AG04450 (cell line): Measurements from ENCODE around the gene ZNF518B. TPM values are rescaled to one million over a fixed set of nuclear protein-coding genes. Genes with fewer than 3 reads are reported as not detected.

ENCODE experiments used
- CTCF ChIA-PET: fragments of 300-600, 350-600 bp; formaldehyde crosslinking; extraction: SDS; loops from one replicate; lab custom pipeline; 2022; ENCODE audit warnings: antibody characterized with exemption, inconsistent platforms; lab: Charles Lee
- POLR2A ChIA-PET: fragments of 350-600 bp; formaldehyde crosslinking; extraction: SDS; loops from one replicate; lab custom pipeline; 2021; ENCODE audit warnings: antibody characterized with exemption, inconsistent platforms; lab: Yijun Ruan, JAX
- DNase-seq: peaks from one replicate; pipeline ENCODE4 v3.0.0-alpha.2; 2011; ENCODE audit warnings: low read depth, low spot score
- H3K27ac ChIP-seq: one replicate; pipeline ENCODE4 v1.5.1; 2012; ENCODE audit warnings: low read depth, low read length, control low read depth
- H3K27me3 ChIP-seq: one replicate; pipeline ENCODE4 v1.6.0; 2012; ENCODE audit warnings: low read length; ENCODE audit not compliant: control insufficient read depth, insufficient read depth
- H3K4me3 ChIP-seq: 2 replicates; pipeline ENCODE4 v1.5.1; 2011; ENCODE audit warnings: mild to moderate bottlenecking, low read depth, low read length, control low read depth
- H3K9me3 ChIP-seq: 2 replicates; pipeline ENCODE4 v1.5.1; 2012; ENCODE audit warnings: low read length; ENCODE audit not compliant: control insufficient read depth, insufficient read depth
- polyA minus RNA-seq: library from RNA; depleted of rRNA, polyadenylated mRNA; stranded (reverse); fragments of >200 nt; gene quantifications from 2 replicates; pipeline ENCODE4 v1.2.3, GENCODE V29; 2011; rRNA and poly(A)+ RNA removed
- polyA plus RNA-seq: library from polyadenylated mRNA; depleted of rRNA; stranded (reverse); fragments of >200 nt; gene quantifications from 2 replicates; pipeline ENCODE4 v1.2.3, GENCODE V29; 2011; rRNA removed
- TF ChIP-seq, protein P1 (sequence below): IDR thresholded peaks from 2 replicates; pipeline ENCODE4 v1.5.1; 2011; ENCODE audit warnings: low read depth, low read length, control low read depth, inconsistent platforms

The ZNF518B gene, protein sequence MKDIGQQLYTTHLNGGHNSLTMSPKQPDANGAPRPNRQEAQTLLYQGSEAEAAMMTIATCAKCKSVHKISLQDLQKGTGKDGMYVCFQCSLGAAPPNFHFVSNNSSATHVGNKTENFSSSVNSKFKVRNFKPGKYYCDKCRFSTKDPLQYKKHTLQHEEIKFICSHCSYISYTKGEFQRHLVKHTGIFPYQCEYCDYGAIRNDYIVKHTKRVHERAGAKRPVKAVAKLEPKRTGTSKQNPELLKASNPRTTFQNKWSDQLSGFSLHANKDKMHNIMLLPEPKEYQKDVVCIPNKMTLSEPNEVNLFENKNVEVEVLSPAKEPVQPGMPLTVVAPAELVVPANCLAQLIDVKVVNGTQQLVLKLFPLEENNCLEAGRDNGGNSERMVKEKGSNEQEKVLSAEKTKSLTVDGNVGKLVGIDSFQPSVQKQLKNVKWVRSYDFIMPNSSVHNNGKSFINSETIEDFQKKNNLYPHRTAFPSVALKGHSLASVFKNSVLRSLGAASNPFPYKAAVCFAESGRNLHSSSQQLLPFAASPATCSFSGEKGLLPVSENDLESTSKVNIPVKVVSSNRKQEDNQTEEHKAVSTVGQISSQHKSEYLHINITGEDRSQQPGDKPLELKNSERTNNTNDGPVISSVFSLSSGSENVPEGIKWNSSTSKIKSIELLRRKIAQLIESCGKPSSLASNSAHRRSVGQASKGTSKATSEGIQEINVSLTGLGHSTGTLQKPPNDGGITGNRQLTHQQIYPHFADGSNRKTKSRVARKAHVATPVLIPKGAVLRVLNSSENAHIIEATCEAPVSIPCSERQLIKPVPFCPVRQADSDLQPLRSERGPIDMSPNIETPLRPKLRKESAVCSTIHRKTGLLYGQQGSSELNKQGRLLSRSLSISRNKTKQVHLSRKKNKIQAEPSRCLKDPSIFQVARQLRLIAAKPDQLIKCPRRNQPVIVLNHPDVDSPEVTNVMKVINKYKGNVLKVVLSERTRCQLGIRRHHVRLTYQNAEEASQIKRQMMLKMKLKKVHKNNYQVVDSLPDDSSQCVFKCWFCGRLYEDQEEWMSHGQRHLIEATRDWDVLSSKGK
- polyA plus RNA-seq (16.8 and 22.9 TPM in 2 replicates), polyA minus RNA-seq (46.3 and 61.5 TPM in 2 replicates)

DNA sequence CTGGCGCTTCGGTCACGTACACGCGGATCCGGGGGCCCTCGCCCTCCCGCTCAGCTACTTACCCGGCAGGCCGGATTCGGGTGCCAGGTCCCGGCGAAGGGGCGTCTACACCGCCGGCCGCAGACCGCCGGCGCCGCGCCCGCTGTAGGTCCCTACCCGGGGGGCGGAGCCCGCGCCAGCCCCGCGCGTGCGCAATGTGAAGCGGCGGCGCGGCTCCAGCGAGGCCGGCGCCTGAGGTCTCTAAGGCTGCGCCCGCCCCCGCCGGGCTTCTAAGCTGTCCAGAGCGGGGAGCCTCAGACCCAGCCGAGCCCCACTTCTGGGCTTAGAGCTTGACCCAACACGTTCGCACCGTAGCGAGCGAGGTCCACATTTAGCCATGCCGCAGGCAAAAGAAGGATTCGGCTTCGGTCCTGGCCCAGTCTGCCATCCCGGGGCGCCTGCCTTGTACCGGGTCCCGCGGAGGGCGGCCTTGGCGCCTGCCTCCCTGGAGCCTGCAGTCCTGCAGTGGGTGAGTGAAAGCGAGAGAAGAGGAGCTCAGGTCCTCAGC, at the start of gene ZNF518B:
ZNF518B (minus strand) TSS at position 172 of the 547 bp plus-strand sequence. CDS start 11,098 bp downstream, outside the sequence.
- CTCF ChIA-PET = interaction anchor here (2.0 kb wide), 1 partner anchor 81 kb away, joined by 5 read pairs; no protein-coding TSS in a partner anchor
- H3K27ac ChIP-seq = peak within 1 kb of the TSS; percentile 80
- POLR2A ChIA-PET = interaction anchor here (1.1 kb wide), 1 partner anchor 341 kb away, joined by 3 read pairs; the partner anchor contains the start of gene WDR1
- H3K27me3 ChIP-seq = peaks cover 8% of the 10 kb centered on the region
- H3K4me3 ChIP-seq = peak within 1 kb of the TSS; percentile 66
- peaks cover 20% of the 10 kb centered on the region for H3K9me3 ChIP-seq
- TF ChIP-seq, protein P1, sequence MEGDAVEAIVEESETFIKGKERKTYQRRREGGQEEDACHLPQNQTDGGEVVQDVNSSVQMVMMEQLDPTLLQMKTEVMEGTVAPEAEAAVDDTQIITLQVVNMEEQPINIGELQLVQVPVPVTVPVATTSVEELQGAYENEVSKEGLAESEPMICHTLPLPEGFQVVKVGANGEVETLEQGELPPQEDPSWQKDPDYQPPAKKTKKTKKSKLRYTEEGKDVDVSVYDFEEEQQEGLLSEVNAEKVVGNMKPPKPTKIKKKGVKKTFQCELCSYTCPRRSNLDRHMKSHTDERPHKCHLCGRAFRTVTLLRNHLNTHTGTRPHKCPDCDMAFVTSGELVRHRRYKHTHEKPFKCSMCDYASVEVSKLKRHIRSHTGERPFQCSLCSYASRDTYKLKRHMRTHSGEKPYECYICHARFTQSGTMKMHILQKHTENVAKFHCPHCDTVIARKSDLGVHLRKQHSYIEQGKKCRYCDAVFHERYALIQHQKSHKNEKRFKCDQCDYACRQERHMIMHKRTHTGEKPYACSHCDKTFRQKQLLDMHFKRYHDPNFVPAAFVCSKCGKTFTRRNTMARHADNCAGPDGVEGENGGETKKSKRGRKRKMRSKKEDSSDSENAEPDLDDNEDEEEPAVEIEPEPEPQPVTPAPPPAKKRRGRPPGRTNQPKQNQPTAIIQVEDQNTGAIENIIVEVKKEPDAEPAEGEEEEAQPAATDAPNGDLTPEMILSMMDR = no peak
- DNase-seq = no peak

DNA sequence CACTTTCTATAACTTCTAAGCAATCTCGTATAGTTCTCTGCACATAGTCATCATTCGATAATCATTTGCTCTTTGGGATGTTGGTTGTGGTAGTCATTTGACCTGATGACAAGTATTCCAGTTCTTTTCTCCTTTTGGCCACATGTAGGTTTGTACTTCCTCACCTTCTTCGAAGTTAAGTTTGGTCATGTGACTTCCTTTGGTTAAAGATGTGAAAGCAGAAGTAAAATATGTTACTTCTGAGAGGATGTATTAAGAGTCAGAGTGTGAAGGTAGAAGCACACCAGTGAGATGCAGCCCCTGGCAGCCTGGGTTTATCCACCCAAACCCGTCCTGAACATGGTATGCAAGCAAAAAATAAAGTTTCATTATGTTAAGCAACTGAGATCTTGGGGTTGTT, 48.9 kb upstream of the ZNF518B start:
- CTCF ChIA-PET = no interaction called here
- Histone ChIP-seq H3K9me3 (no peaks in the 10 kb centered on the region), H3K27ac (no peak overlapping the region), H3K4me3 (no peak overlapping the region), H3K27me3 (no peaks in the 10 kb centered on the region)
- TF ChIP-seq, protein P1 = no peak
- no peak for DNase-seq
- POLR2A ChIA-PET = no interaction called here

DNA sequence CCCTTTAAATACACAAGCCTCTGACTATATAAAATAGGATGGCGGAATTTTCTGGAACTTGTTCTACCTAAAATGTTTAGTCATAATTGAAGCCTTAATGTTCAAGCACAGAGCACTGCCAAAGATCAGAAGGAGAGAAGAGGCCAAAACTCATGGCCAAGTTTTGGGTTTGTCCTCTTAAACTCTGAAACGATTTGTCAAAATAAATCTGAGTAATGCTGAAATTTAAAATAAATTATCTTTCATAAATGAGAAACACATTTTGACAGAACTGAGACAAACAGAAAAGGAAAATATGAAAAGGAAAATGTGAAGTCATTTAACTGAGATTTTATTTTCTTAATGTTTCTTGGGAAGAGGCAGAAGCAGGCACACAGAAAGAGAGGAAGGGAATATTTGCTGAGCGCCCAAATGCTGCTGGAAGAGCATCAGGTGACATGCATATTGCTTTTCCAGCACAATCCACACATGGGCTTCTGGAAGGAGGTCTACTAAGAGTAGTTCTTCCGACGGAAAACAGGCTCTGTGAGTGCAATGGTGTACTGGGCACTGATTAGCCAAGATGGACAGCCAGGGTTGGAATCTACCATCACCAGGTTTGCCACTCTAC, 47.4 kb upstream of the ZNF518B start:
- TF ChIP-seq, protein P1 = no peak
- ChIA-PET POLR2A (no interaction called here), CTCF (no interaction called here)
- no peaks in the 10 kb centered on the region for H3K9me3 ChIP-seq
- no peaks in the 10 kb centered on the region for H3K27me3 ChIP-seq
- no peak overlapping the region for H3K4me3 ChIP-seq
- DNase-seq = no peak
- H3K27ac ChIP-seq = no peak overlapping the region

DNA sequence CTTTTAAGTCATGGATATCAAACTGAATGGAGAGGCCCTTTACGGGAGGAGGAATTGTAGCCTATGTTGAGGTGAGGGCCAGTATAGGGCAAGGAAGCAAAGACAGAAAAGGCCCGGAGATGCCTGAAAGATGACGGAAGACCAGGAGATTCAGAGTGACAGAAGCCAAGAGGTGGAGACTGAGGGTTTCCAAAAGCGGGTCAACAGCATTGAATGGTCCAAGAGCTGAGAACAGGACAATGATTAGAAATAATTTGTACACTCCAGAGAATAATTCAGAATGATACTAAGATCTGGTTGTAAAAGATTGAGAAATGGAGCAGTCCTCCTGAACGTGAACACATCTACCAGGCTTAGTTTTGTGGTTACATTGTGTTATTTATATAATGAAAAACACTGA, 45.5 kb upstream of the ZNF518B start:
- Histone ChIP-seq H3K27ac (no peak overlapping the region), H3K9me3 (no peaks in the 10 kb centered on the region), H3K4me3 (no peak overlapping the region), H3K27me3 (no peaks in the 10 kb centered on the region)
- ChIA-PET POLR2A (no interaction called here), CTCF (no interaction called here)
- DNase-seq = no peak
- TF ChIP-seq, protein P1 = no peak
